Liver (tissue), 9 donors: Measurements from ENCODE around the gene CASQ2. TPM values are rescaled to one million over a fixed set of nuclear protein-coding genes. Genes with fewer than 3 reads are reported as not detected.

Experiments used
- DNase-seq: peaks from one replicate; pipeline ENCODE4 v3.0.0-alpha.2; 2017; ENCODE audit warnings: low spot score
- H3K27ac ChIP-seq, 2 donors: one replicate each; pipeline ENCODE4 v1.7.0; 2013; ENCODE audit warnings: inconsistent platforms in 2 of 2, low read length in 2 of 2, control low read depth in 1 of 2, low read depth in 1 of 2, mild to moderate bottlenecking in 1 of 2
- H3K27me3 ChIP-seq, 4 donors: one replicate each; pipeline versions ENCODE4 v1.6.1 to v1.7.0; 2013; ENCODE audit warnings: low read length in 3 of 4, inconsistent platforms in 1 of 4, mild to moderate bottlenecking in 1 of 4, moderate library complexity in 1 of 4; ENCODE audit not compliant: control insufficient read depth in 4 of 4, insufficient read depth in 4 of 4
- H3K36me3 ChIP-seq, 4 donors: one replicate each; pipeline versions ENCODE4 v1.6.1 to v1.7.0; 2013; ENCODE audit warnings: low read length in 3 of 4, mild to moderate bottlenecking in 3 of 4, low read depth in 1 of 4, moderate library complexity in 1 of 4; ENCODE audit not compliant: control insufficient read depth in 4 of 4, insufficient read depth in 3 of 4
- H3K4me1 ChIP-seq, 4 donors: one replicate each; pipeline versions ENCODE4 v1.6.1 to v1.7.0; 2013; ENCODE audit warnings: low read length in 3 of 4, mild to moderate bottlenecking in 3 of 4, moderate library complexity in 1 of 4; ENCODE audit not compliant: control insufficient read depth in 4 of 4, insufficient read depth in 4 of 4
- H3K4me3 ChIP-seq, 3 donors: one replicate each; pipeline versions ENCODE4 v1.6.1 to v1.7.0; 2013; ENCODE audit warnings: low read length in 3 of 3, control low read depth in 1 of 3, low read depth in 1 of 3, mild to moderate bottlenecking in 1 of 3
- H3K9ac ChIP-seq, 2 donors: one replicate each; pipeline ENCODE4 v1.7.0; 2013; ENCODE audit warnings: low read length in 2 of 2, mild to moderate bottlenecking in 2 of 2, moderate library complexity in 2 of 2, control low read depth in 1 of 2, low read depth in 1 of 2
- H3K9me3 ChIP-seq, 4 donors: one replicate each; pipeline versions ENCODE4 v1.6.1 to v1.7.0; 2013; ENCODE audit warnings: low read length in 3 of 4; ENCODE audit not compliant: control insufficient read depth in 4 of 4
- EGR1 ChIP-seq, 2 donors: IDR thresholded peaks; 2 replicates each; pipeline ENCODE4 v1.6.1; 2016 to 2018; ENCODE audit warnings: antibody characterized with exemption in 2 of 2, low read depth in 2 of 2
- FOXA1 ChIP-seq: IDR thresholded peaks from 2 replicates; pipeline ENCODE4 v1.6.1; 2016; ENCODE audit warnings: antibody characterized with exemption
- FOXA2 ChIP-seq: IDR thresholded peaks from 2 replicates; pipeline ENCODE4 v1.6.1; 2016; ENCODE audit warnings: antibody characterized with exemption
- GABPA ChIP-seq, 2 donors: IDR thresholded peaks in 1 of 2; conservative IDR thresholded peaks in 1 of 2; 2 replicates each; pipeline ENCODE4 v1.6.1; 2016; ENCODE audit warnings: antibody characterized with exemption in 2 of 2, mild to moderate bottlenecking in 1 of 2, moderate library complexity in 1 of 2
- HNF4A ChIP-seq, 2 donors: conservative IDR thresholded peaks; 2 replicates each; pipeline ENCODE4 v1.6.1; 2016; ENCODE audit warnings: antibody characterized with exemption in 2 of 2, mild to moderate bottlenecking in 2 of 2
- NR2F2 ChIP-seq: IDR thresholded peaks from 2 replicates; pipeline ENCODE4 v1.6.1; 2016; ENCODE audit warnings: antibody characterized with exemption
- RXRA ChIP-seq, 2 donors: IDR thresholded peaks; 2 replicates each; pipeline ENCODE4 v1.6.1; 2017 to 2018; ENCODE audit warnings: antibody characterized with exemption in 2 of 2, mild to moderate bottlenecking in 1 of 2
- SP1 ChIP-seq: IDR thresholded peaks from 2 replicates; pipeline ENCODE4 v1.6.1; 2018; ENCODE audit warnings: antibody characterized with exemption, mild to moderate bottlenecking
- TAF1 ChIP-seq: conservative IDR thresholded peaks from 2 replicates; pipeline ENCODE4 v1.6.1; 2016; ENCODE audit warnings: antibody characterized with exemption, mild to moderate bottlenecking
- YY1 ChIP-seq: IDR thresholded peaks from 2 replicates; pipeline ENCODE4 v1.6.1; 2016; ENCODE audit warnings: antibody characterized with exemption, mild to moderate bottlenecking
- WGBS: extraction: QIAGEN DNeasy Blood & Tissue Kit; methylation state at CpG from one replicate; pipeline ENCODE4 v1.1.7; 2013; 5-methylcytosine and 5-hydroxymethylcytosine counted together
- polyA plus RNA-seq, 2 donors: library from polyadenylated mRNA; stranded (reverse) in 1 of 2; unstranded in 1 of 2; fragments of 200-250 nt in 1 of 2; fragments of >200 nt in 1 of 2; fragmentation: Nextera tagmentation in 1 of 2; extraction: Ambion mirVana in 1 of 2; gene quantifications; one replicate each; pipeline versions ENCODE4 v1.2.1 to v1.2.3, GENCODE V29; 2013 to 2015
- total RNA-seq, 2 donors: library from RNA; depleted of rRNA; stranded (reverse); fragments of >200 nt; gene quantifications; one replicate each; pipeline ENCODE4 v1.2.3, GENCODE V29; 2014
- TF ChIP-seq, protein P1 (sequence below): IDR thresholded peaks from 2 replicates; pipeline ENCODE4 v1.6.1; 2016; ENCODE audit warnings: antibody characterized with exemption
- TF ChIP-seq, protein P2 (sequence below): fragments of 150-350 bp; IDR thresholded peaks from 2 replicates; pipeline ENCODE4 v1.5.1; 2017; ENCODE audit warnings: improper control_type of control experiment, low read depth, low read length; ENCODE audit not compliant: missing input control
- TF ChIP-seq, protein P3 (sequence below): IDR thresholded peaks from 2 replicates; pipeline ENCODE4 v1.6.1; 2016; ENCODE audit warnings: antibody characterized with exemption, mild to moderate bottlenecking
- donor health status: healthy.
- donor health status: healthy.
- donor health status: healthy.
- donor health status: healthy.
- donor health status: healthy.

Gene CASQ2
- total and polyA plus RNA-seq, 4 donors = 0.33 to 1.1 TPM; not detected in 2

DNA sequence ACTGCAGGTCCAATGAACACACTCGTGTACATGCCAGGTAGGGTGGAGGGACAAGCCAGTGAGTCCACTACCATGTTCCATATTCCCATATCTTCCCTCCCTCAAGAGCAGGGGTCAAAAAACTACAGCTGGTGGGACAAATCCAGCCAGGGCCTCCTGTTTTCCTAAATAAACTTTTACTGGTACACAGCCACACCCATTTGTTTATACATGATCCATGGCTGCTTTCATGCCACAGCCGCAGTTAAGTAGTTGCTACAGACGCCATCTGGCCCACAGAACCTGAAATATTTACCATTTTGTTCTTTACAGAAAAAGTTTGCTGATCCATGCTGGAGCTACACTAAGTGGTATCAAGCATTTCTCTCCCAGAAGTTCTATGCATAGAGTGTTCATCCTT lies 42.4 kb downstream of the CASQ2 start:
- H3K36me3 ChIP-seq = no peaks in the 10 kb centered on the region
- no peaks in the 10 kb centered on the region for H3K27me3 ChIP-seq
- no peak overlapping the region for H3K27ac ChIP-seq
- TF ChIP-seq RXRA (IDR thresholded peaks at IDR 0.05) (no peak), FOXA2 (no peak), YY1 (no peak)
- TF ChIP-seq, protein P1, sequence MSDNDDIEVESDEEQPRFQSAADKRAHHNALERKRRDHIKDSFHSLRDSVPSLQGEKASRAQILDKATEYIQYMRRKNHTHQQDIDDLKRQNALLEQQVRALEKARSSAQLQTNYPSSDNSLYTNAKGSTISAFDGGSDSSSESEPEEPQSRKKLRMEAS = no peak
- H3K4me3 ChIP-seq = no peak overlapping the region
- DNase-seq = no peak
- H3K9me3 ChIP-seq = no peaks in the 10 kb centered on the region
- H3K9ac ChIP-seq = no peak overlapping the region
- H3K4me1 ChIP-seq = peaks cover 0 to 11% (median under 1%) of the 10 kb centered on the region in 4 donors
- WGBS = 74% methylated on average over 3 of the region's 3 CpGs

DNA sequence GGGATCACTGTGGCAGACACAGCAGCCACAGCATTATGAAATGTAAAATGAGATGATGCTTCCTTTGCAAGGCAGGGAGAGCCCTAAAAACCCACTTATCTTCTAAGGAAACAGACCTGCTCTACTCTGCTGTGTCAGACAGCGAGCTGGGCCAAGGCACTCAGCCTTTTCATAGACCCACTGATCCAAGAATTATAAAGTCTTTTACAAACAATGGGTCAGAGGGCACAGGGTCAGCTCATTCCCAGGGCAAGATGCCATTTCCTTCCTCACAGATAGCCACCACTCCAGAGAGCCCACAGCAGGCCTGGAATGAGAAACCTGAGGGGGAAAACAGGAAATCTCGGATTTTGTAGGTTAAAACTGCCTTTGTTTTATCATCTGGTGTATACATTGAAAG lies 42.9 kb downstream of the CASQ2 start:
- H3K27ac ChIP-seq = no peak overlapping the region

DNA sequence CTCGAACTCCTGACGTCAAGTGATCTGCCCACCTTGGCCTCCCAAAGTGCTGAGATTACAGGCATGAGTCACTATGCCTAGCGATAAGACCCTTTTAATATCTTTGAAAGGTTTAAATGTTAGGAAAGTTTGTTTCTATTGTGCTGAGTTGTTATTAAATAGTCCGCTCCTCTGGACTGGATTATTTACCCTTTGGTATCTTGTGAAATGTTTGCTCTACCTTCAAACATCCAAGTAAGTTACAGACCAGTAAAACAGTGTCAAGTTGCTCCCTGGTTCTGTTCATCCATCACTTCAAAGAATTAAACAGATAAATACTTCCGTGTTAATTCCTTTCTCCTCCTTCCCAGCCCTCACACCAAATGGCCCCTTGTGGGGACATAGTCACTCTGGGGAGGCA lies 44.8 kb downstream of the CASQ2 start:
- no peak for DNase-seq
- Histone ChIP-seq H3K36me3 (no peaks in the 10 kb centered on the region), H3K4me1 (peaks cover 0 to 11% (median 0%) of the 10 kb centered on the region in 4 donors), H3K27ac (no peak overlapping the region), H3K9ac (no peak overlapping the region), H3K27me3 (no peaks in the 10 kb centered on the region), H3K4me3 (no peak overlapping the region), H3K9me3 (no peaks in the 10 kb centered on the region)
- TF ChIP-seq GABPA (IDR thresholded peaks at IDR 0.05 in 1 of 2, conservative IDR thresholded peaks at IDR 0.05 in 1 of 2) (no peak), YY1 (no peak), EGR1 (IDR thresholded peaks at IDR 0.05; ENCODE audit: low read depth in 2 of 2) (no peak), TAF1 (no peak), FOXA1 (no peak), HNF4A (conservative IDR thresholded peaks at IDR 0.05) (peak; percentile 27 to 33)
- WGBS = 56% methylated on average over 5 of the region's 5 CpGs

More for the DNA sequence above, 42.9 kb downstream of the CASQ2 start:
- Histone ChIP-seq H3K9ac (no peak overlapping the region), H3K9me3 (no peaks in the 10 kb centered on the region), H3K4me1 (peaks cover 0 to 11% (median under 1%) of the 10 kb centered on the region in 4 donors), H3K36me3 (no peaks in the 10 kb centered on the region), H3K27me3 (no peaks in the 10 kb centered on the region), H3K4me3 (no peak overlapping the region)
- DNase-seq = no peak
- TF ChIP-seq, protein P2, sequence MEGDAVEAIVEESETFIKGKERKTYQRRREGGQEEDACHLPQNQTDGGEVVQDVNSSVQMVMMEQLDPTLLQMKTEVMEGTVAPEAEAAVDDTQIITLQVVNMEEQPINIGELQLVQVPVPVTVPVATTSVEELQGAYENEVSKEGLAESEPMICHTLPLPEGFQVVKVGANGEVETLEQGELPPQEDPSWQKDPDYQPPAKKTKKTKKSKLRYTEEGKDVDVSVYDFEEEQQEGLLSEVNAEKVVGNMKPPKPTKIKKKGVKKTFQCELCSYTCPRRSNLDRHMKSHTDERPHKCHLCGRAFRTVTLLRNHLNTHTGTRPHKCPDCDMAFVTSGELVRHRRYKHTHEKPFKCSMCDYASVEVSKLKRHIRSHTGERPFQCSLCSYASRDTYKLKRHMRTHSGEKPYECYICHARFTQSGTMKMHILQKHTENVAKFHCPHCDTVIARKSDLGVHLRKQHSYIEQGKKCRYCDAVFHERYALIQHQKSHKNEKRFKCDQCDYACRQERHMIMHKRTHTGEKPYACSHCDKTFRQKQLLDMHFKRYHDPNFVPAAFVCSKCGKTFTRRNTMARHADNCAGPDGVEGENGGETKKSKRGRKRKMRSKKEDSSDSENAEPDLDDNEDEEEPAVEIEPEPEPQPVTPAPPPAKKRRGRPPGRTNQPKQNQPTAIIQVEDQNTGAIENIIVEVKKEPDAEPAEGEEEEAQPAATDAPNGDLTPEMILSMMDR = no peak
- TF ChIP-seq, protein P3, sequence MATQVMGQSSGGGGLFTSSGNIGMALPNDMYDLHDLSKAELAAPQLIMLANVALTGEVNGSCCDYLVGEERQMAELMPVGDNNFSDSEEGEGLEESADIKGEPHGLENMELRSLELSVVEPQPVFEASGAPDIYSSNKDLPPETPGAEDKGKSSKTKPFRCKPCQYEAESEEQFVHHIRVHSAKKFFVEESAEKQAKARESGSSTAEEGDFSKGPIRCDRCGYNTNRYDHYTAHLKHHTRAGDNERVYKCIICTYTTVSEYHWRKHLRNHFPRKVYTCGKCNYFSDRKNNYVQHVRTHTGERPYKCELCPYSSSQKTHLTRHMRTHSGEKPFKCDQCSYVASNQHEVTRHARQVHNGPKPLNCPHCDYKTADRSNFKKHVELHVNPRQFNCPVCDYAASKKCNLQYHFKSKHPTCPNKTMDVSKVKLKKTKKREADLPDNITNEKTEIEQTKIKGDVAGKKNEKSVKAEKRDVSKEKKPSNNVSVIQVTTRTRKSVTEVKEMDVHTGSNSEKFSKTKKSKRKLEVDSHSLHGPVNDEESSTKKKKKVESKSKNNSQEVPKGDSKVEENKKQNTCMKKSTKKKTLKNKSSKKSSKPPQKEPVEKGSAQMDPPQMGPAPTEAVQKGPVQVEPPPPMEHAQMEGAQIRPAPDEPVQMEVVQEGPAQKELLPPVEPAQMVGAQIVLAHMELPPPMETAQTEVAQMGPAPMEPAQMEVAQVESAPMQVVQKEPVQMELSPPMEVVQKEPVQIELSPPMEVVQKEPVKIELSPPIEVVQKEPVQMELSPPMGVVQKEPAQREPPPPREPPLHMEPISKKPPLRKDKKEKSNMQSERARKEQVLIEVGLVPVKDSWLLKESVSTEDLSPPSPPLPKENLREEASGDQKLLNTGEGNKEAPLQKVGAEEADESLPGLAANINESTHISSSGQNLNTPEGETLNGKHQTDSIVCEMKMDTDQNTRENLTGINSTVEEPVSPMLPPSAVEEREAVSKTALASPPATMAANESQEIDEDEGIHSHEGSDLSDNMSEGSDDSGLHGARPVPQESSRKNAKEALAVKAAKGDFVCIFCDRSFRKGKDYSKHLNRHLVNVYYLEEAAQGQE = no peak
- TF ChIP-seq SP1 (no peak), NR2F2 (peak; percentile 95), HNF4A (conservative IDR thresholded peaks at IDR 0.05) (no peak)
- TF ChIP-seq, protein P1 = no peak
- WGBS = 66% methylated on average over 2 of the region's 2 CpGs
